NCI-H774 (cell line): ENCODE results near the gene SUMO3.
"Not testable (repeated sequence)": the region's sequence is repeated elsewhere in the genome, so short reads cannot be mapped to it uniquely, and the experiment has no call there.

ENCODE experiments used
- DNase-seq: peaks from one replicate; lab custom pipeline; 2025; lab: John Stamatoyannopoulos, UW

Gene SUMO3

GRCh38 chr21:44846485-44847260 lies 28.8 kb upstream of the SUMO3 start:
- DNase-seq: no peak

- DNase-seq: no peak
These were observed 28.3 kb upstream of the SUMO3 start for GRCh38 chr21:44846224-44846484.

- no peak for DNase-seq
These were observed 27.8 kb upstream of the SUMO3 start for GRCh38 chr21:44845418-44846223.

GRCh38 chr21:44844256-44844655 lies 26.4 kb upstream of the SUMO3 start:
- DNase-seq: no peak

GRCh38 chr21:44842721-44843445 lies 25.0 kb upstream of the SUMO3 start:
- no peak for DNase-seq

GRCh38 chr21:44842087-44842486 lies 24.2 kb upstream of the SUMO3 start:
- no peak for DNase-seq

- DNase-seq: no peak
These were observed 22.9 kb upstream of the SUMO3 start for GRCh38 chr21:44840771-44841170.

GRCh38 chr21:44838951-44839350 lies 21.1 kb upstream of the SUMO3 start:
- DNase-seq: no peak

GRCh38 chr21:44838039-44838895 lies 20.4 kb upstream of the SUMO3 start:
- DNase-seq: no peak

- DNase-seq: no peak
These were observed 19.7 kb upstream of the SUMO3 start for GRCh38 chr21:44837537-44837936.

- no peak for DNase-seq
These were observed 19.0 kb upstream of the SUMO3 start for GRCh38 chr21:44836666-44837471.

- no peak for DNase-seq
These were observed 18.4 kb upstream of the SUMO3 start for GRCh38 chr21:44836349-44836665.

GRCh38 chr21:44835647-44835973 lies 17.7 kb upstream of the SUMO3 start:
- no peak for DNase-seq

GRCh38 chr21:44834951-44835646 lies 17.2 kb upstream of the SUMO3 start:
- no peak for DNase-seq

GRCh38 chr21:44834231-44834950 lies 16.5 kb upstream of the SUMO3 start:
- no peak for DNase-seq

GRCh38 chr21:44833663-44834062 lies 15.8 kb upstream of the SUMO3 start:
- no peak for DNase-seq

GRCh38 chr21:44832516-44833255 lies 14.8 kb upstream of the SUMO3 start:
- not testable (repeated sequence) for DNase-seq

GRCh38 chr21:44831227-44831860 lies 13.5 kb upstream of the SUMO3 start:
- DNase-seq: no peak

- DNase-seq: no peak
These were observed 11.7 kb upstream of the SUMO3 start for GRCh38 chr21:44829507-44830092.
